ENCODE results near the gene PAM. TPM values are rescaled to one million over a fixed set of nuclear protein-coding genes. Genes with fewer than 3 reads are reported as not detected.

Gene PAM
- total and polyA plus RNA-seq, 2 of the 13 experiments (the other 11 are each of a cell fraction or from before 2014, with no cell fraction given) = 20.2 to 79.1 TPM

GRCh38 chr5:102922799-102923477 lies 167.8 kb downstream of the PAM start:
- POLR2A ChIA-PET = no interaction called here
- no peak for ATAC-seq
- intact Hi-C loops (cut with micrococcal nuclease; ENCODE audit: unreplicated experiment) (no loop called here), in situ Hi-C loops (cut with HindIII; ENCODE audit: extremely low pct_ligation_motif_present, low pct_unique_long_range_greater_than_20kb) (no loop called here)
- Histone ChIP-seq H3K36me3 (replicated peaks in 1 of 2; ENCODE audit: control insufficient read depth in 1 of 2, insufficient read depth in 2 of 2, low read length in 2 of 2) (no peaks in the 10 kb centered on the region; a peak in 1 of 5 replicates), H3K4me1 (ENCODE audit: insufficient read depth, low read length) (no peaks in the 10 kb centered on the region), H3K4me2 (ENCODE audit: low read depth, low read length) (no peak overlapping the region), H3K9ac (ENCODE audit: insufficient read depth, low read depth, low read length) (no peak overlapping the region), H3K4me3 (replicated peaks in 1 of 3; ENCODE audit: insufficient read depth in 1 of 3, low read depth in 2 of 3, low read length in 3 of 3) (no peak overlapping the region), H3K27me3 (ENCODE audit: control insufficient read depth in 1 of 2, insufficient read depth in 2 of 2, low read length in 2 of 2) (no peaks in the 10 kb centered on the region), H3K79me2 (ENCODE audit: insufficient read depth, low read length) (no peaks in the 10 kb centered on the region), H2AFZ (ENCODE audit: low read length) (no peak overlapping the region), H3K9me3 (ENCODE audit: low read length) (no peaks in the 10 kb centered on the region), H3K27ac (ENCODE audit: extremely low read length, insufficient read depth, low read length) (no peak overlapping the region), H4K20me1 (ENCODE audit: insufficient read depth, low read length) (no peaks in the 10 kb centered on the region)
- CTCF ChIA-PET (ENCODE audit: low intra/inter-chr PET ratio, low total read pairs) = no interaction called here
- BruUV-seq (replicated peaks) = no TSS peak
- no peak for FAIRE-seq
- WGBS (ENCODE audit: low lambda C conversion rate) = 72% methylated on average over 4 of the region's 4 CpGs
- DNase-seq (ENCODE audit: low spot score) = no peak
- TF ChIP-seq ZNF362 (CRISPR knock-in tag; IDR thresholded peaks at IDR 0.05; ENCODE audit: borderline replicate concordance) = no peak
- TF ChIP-seq ZNF564 (CRISPR knock-in tag; IDR thresholded peaks at IDR 0.05) = no peak
- TF ChIP-seq HOXA9 (CRISPR knock-in tag; IDR thresholded peaks at IDR 0.05; ENCODE audit: borderline replicate concordance) = no peak
- TF ChIP-seq FOXM1 (CRISPR knock-in tag; IDR thresholded peaks at IDR 0.05) = no peak
- TF ChIP-seq ZNF318 (CRISPR knock-in tag; IDR thresholded peaks at IDR 0.05) = no peak
- no peak for TF ChIP-seq HES4 (CRISPR knock-in tag; IDR thresholded peaks at IDR 0.05; ENCODE audit: borderline replicate concordance)
- TF ChIP-seq NR0B2 (CRISPR knock-in tag; IDR thresholded peaks at IDR 0.05) = no peak
- TF ChIP-seq SNAI1 (CRISPR knock-in tag; IDR thresholded peaks at IDR 0.05; ENCODE audit: borderline replicate concordance) = no peak
- no peak for TF ChIP-seq SOX13 (IDR thresholded peaks at IDR 0.05)
- TF ChIP-seq SOX13 (CRISPR knock-in tag; conservative IDR thresholded peaks at IDR 0.05 in 1 of 2, IDR thresholded peaks at IDR 0.05 in 1 of 2) = no peak
- TF ChIP-seq ZEB1 (IDR thresholded peaks at IDR 0.05; ENCODE audit: insufficient replicate concordance, low read depth) = no peak
- no peak for TF ChIP-seq MXD1 (CRISPR knock-in tag; IDR thresholded peaks at IDR 0.05)
- TF ChIP-seq FOXC1 (CRISPR knock-in tag; IDR thresholded peaks at IDR 0.05; ENCODE audit: borderline replicate concordance) = no peak
- no peak for TF ChIP-seq SRY (CRISPR knock-in tag; IDR thresholded peaks at IDR 0.05)
